IMR-90 (cell line): ENCODE data around the gene ZKSCAN7. TPM values are rescaled to one million over a fixed set of nuclear protein-coding genes. Genes with fewer than 3 reads are reported as not detected.
"Not testable (repeated sequence)": the region's sequence is repeated elsewhere in the genome, so short reads cannot be mapped to it uniquely, and the experiment has no call there.

ENCODE experiments used
- ATAC-seq: fragments of 200-7000 bp; cut with Tn5 transposase; 2 replicates; pipeline ENCODE4 v1.9.1; 2020; ENCODE audit warnings: low read depth, mild to moderate bottlenecking, moderate library complexity
- BruUV-seq: library from RNA; stranded (reverse); fragments of 400-500 nt; replicated peaks from 2 replicates; lab custom pipeline; 2021; lab: Mats Ljungman, UMichigan
- CTCF ChIA-PET: fragments of 300-600 bp; formaldehyde crosslinking; extraction: SDS; loops from one replicate; lab custom pipeline; 2021; ENCODE audit warnings: antibody characterized with exemption; lab: Yijun Ruan, JAX
- POLR2A ChIA-PET: fragments of 300-600 bp; sonication (Branson Sonifier 250); formaldehyde crosslinking; loops from one replicate; lab custom pipeline; 2022; ENCODE audit warnings: antibody characterized with exemption; ENCODE audit not compliant: unreplicated experiment; lab: Charles Lee
- DNase-seq: peaks from one replicate; pipeline ENCODE4 v3.0.0; 2013
- H2AFZ ChIP-seq: replicated peaks from 2 replicates; pipeline ENCODE3; 2013; ENCODE audit warnings: low read length, mild to moderate bottlenecking; ENCODE audit not compliant: poor library complexity
- H2AK5ac ChIP-seq: 2 replicates; pipeline ENCODE4 v1.6.1; 2013; ENCODE audit warnings: low read depth, low read length, inconsistent platforms
- H2AK9ac ChIP-seq: replicated peaks from 2 replicates; pipeline ENCODE3; 2013; ENCODE audit warnings: mild to moderate bottlenecking, low read depth, low read length, moderate library complexity; ENCODE audit not compliant: poor library complexity
- H2BK120ac ChIP-seq: 2 replicates; pipeline ENCODE4 v1.6.1; 2013; ENCODE audit warnings: low read depth, low read length, inconsistent platforms
- H2BK15ac ChIP-seq: 3 replicates; pipeline ENCODE4 v1.6.1; 2013; ENCODE audit warnings: low read depth, low read length, inconsistent platforms
- H2BK20ac ChIP-seq: 2 replicates; pipeline ENCODE4 v1.6.1; 2013; ENCODE audit warnings: low read depth, mild to moderate bottlenecking, inconsistent platforms, low read length, moderate library complexity
- H2BK5ac ChIP-seq: 2 replicates; pipeline ENCODE4 v1.6.1; 2013; ENCODE audit warnings: mild to moderate bottlenecking, low read depth, low read length, inconsistent platforms; ENCODE audit not compliant: poor library complexity, severe bottlenecking
- H3K14ac ChIP-seq: replicated peaks from 2 replicates; pipeline ENCODE4 v1.6.1; 2013; ENCODE audit warnings: low read depth, low read length, inconsistent platforms
- H3K18ac ChIP-seq: 2 replicates; pipeline ENCODE4 v1.6.1; 2013; ENCODE audit warnings: low read depth, low read length, control low read depth
- H3K23ac ChIP-seq: 2 replicates; pipeline ENCODE4 v1.6.1; 2013; ENCODE audit warnings: low read depth, low read length, inconsistent platforms
- H3K27ac ChIP-seq: 2 replicates; pipeline ENCODE4 v1.5.1; 2013; ENCODE audit warnings: mild to moderate bottlenecking, control low read depth, low read length; ENCODE audit not compliant: insufficient read depth
- H3K27me3 ChIP-seq: 2 replicates; pipeline ENCODE4 v1.6.1; 2013; ENCODE audit warnings: low read length; ENCODE audit not compliant: control insufficient read depth, insufficient read depth
- H3K36me3 ChIP-seq: 2 replicates; pipeline ENCODE4 v1.6.1; 2013; ENCODE audit warnings: low read length, mixed read lengths; ENCODE audit not compliant: control insufficient read depth, insufficient read depth
- H3K4ac ChIP-seq: 2 replicates; pipeline ENCODE4 v1.6.1; 2013; ENCODE audit warnings: low read depth, low read length, inconsistent platforms
- H3K4me1 ChIP-seq: 2 replicates; pipeline ENCODE4 v1.6.1; 2013; ENCODE audit warnings: low read length, mixed read lengths; ENCODE audit not compliant: control insufficient read depth, insufficient read depth
- H3K4me2 ChIP-seq: 2 replicates; pipeline ENCODE4 v1.6.1; 2013; ENCODE audit warnings: low read depth, mild to moderate bottlenecking, control low read depth, low read length, moderate library complexity
- H3K4me3 ChIP-seq: 2 replicates; pipeline ENCODE4 v1.5.1; 2013; ENCODE audit warnings: low read depth, mild to moderate bottlenecking, control low read depth, low read length, moderate library complexity; ENCODE audit not compliant: insufficient read depth
- H3K56ac ChIP-seq: 2 replicates; pipeline ENCODE4 v1.6.1; 2013; ENCODE audit warnings: low read length, inconsistent platforms; ENCODE audit not compliant: insufficient read depth; ENCODE audit errors: extremely low read depth
- H3K79me1 ChIP-seq, 2 experiments: 2 replicates each; pipeline ENCODE4 v1.6.1; 2013; ENCODE audit warnings: low read length in 2 of 2, inconsistent platforms in 1 of 2, low read depth in 1 of 2
- H3K9ac ChIP-seq: 2 replicates; pipeline ENCODE4 v1.6.1; 2013; ENCODE audit warnings: low read depth, low read length, control low read depth
- H3K9me1 ChIP-seq: 2 replicates; pipeline ENCODE4 v1.6.1; 2013; ENCODE audit warnings: low read length, inconsistent platforms; ENCODE audit not compliant: insufficient read depth
- H3K9me3 ChIP-seq: 2 replicates; pipeline ENCODE4 v1.6.1; 2013; ENCODE audit warnings: low read length; ENCODE audit not compliant: control insufficient read depth, insufficient read depth
- H4K20me1 ChIP-seq: 2 replicates; pipeline ENCODE4 v1.6.1; 2013; ENCODE audit warnings: low read length, inconsistent platforms; ENCODE audit not compliant: insufficient read depth
- H4K5ac ChIP-seq: 2 replicates; pipeline ENCODE4 v1.6.1; 2013; ENCODE audit warnings: mild to moderate bottlenecking, low read depth, low read length, control low read depth
- H4K8ac ChIP-seq, 2 experiments: 2 replicates each; pipeline ENCODE4 v1.6.1; 2013; ENCODE audit warnings: low read depth in 2 of 2, low read length in 2 of 2, control low read depth in 1 of 2, inconsistent platforms in 1 of 2
- H4K91ac ChIP-seq: 2 replicates; pipeline ENCODE4 v1.6.1; 2013; ENCODE audit warnings: low read depth, low read length, inconsistent platforms; ENCODE audit not compliant: insufficient read depth
- WGBS, 2 experiments: methylation state at CpG; one replicate each; pipeline versions ENCODE4 v1.1.5 to v1.1.7; 2013; ENCODE audit warnings: missing lambda C conversion rate in 2 of 2; ENCODE audit not compliant: insufficient read length in 1 of 2; ENCODE audit errors: extremely low coverage in 2 of 2; 5-methylcytosine and 5-hydroxymethylcytosine counted together
- dilution Hi-C: fragments of 300-500 bp; cut with HindIII; formaldehyde crosslinking; loops from one replicate; pipeline ENCODE4 v1.14.3; 2018; ENCODE audit warnings: low sequenced_read_pairs; ENCODE audit not compliant: unreplicated experiment
- in situ Hi-C: fragments of 300-500 bp; cut with MboI; formaldehyde crosslinking; loops from 3 replicates; pipeline ENCODE4 v1.14.3; 2019; ENCODE audit warnings: low sequenced_read_pairs, inconsistent platforms, mixed read lengths
- intact Hi-C: fragments of 100-400 bp; cut with micrococcal nuclease; formaldehyde crosslinking; loops from 2 replicates; pipeline ENCODE4 v1.10.0; 2022
- polyA plus RNA-seq, 3 experiments: library from polyadenylated mRNA; depleted of rRNA; stranded (reverse); fragments of >200 nt; gene quantifications; 2 replicates each; pipeline ENCODE4 v1.2.3, GENCODE V29; 2012; ENCODE audit warnings: low replicate concordance in 1 of 3
- total RNA-seq: library from RNA; depleted of rRNA; stranded (reverse); fragments of >200 nt; gene quantifications from 2 replicates; pipeline ENCODE4 v1.2.3, GENCODE V29; 2012

Gene ZKSCAN7
- total and polyA plus RNA-seq, 2 of the 4 experiments (the other 2 are of a cell fraction), result 2.6 to 4.7 TPM

- dilution Hi-C loops, BruUV-seq: not testable (repeated sequence)
Measured at GRCh38 chr3:44544811-44545210, 10.2 kb upstream of the ZKSCAN7 start.

More at GRCh38 chr3:44544811-44545210, 10.2 kb upstream of the ZKSCAN7 start:
- H4K5ac ChIP-seq, in situ Hi-C loops, CTCF ChIA-PET, H3K4me1 ChIP-seq, H2BK5ac ChIP-seq, H3K27me3 ChIP-seq, H3K79me1 ChIP-seq, H2BK20ac ChIP-seq, H3K36me3 ChIP-seq, H2BK120ac ChIP-seq, H2AK5ac ChIP-seq, H4K91ac ChIP-seq, H2AFZ ChIP-seq, H2BK15ac ChIP-seq, H3K14ac ChIP-seq, H4K20me1 ChIP-seq, H3K4ac ChIP-seq, H3K27ac ChIP-seq, H3K56ac ChIP-seq, intact Hi-C loops, DNase-seq, H2AK9ac ChIP-seq, POLR2A ChIA-PET, H3K4me2 ChIP-seq, H4K8ac ChIP-seq, H3K23ac ChIP-seq, ATAC-seq, H3K18ac ChIP-seq, H3K9me1 ChIP-seq, H3K9me3 ChIP-seq, H3K4me3 ChIP-seq, H3K9ac ChIP-seq: not testable (repeated sequence)
- no CpG with 5 or more reads among the region's 1 CpG for WGBS, 2 experiments
